Fibroblast of mammary gland (primary cell): ENCODE data around the gene GLIPR2.
"Not testable (repeated sequence)": the region's sequence is repeated elsewhere in the genome, so short reads cannot be mapped to it uniquely, and the experiment has no call there.

Source experiments
- DNase-seq: peaks from one replicate; pipeline ENCODE4 v3.0.0-alpha.2; 2010; ENCODE audit warnings: low read depth
- H3K4me3 ChIP-seq: 2 replicates; pipeline ENCODE4 v1.5.1; 2011; ENCODE audit warnings: low read depth, mild to moderate bottlenecking, low read length, moderate library complexity; ENCODE audit not compliant: control insufficient read depth
- TF ChIP-seq, protein P1 (sequence below): conservative IDR thresholded peaks from 2 replicates; pipeline ENCODE4 v1.5.1; 2011; ENCODE audit warnings: low read depth, low read length, inconsistent platforms; ENCODE audit not compliant: control insufficient read depth, insufficient read depth

Gene GLIPR2

DNA sequence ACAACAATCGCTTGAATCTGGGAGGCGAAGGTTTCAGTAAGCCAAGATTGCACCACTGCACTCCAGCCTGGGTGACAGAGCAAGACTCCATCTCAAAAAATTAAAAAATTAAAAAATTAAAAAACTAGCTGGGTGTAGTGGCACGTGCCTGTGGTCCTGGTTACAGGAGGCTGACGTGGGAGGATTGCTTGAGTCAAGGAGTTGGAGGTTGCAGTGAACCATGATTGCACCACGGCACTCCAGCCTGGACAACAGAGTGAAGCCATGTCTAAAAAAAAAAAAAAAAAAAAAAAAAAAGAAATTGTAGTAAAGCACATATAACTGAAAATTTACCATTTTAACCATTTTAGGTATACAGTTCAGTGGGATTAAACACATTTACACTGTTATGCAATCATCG, 19.6 kb downstream of the GLIPR2 start:
- H3K4me3 ChIP-seq = no peak overlapping the region
- DNase-seq = no peak
- TF ChIP-seq, protein P1, sequence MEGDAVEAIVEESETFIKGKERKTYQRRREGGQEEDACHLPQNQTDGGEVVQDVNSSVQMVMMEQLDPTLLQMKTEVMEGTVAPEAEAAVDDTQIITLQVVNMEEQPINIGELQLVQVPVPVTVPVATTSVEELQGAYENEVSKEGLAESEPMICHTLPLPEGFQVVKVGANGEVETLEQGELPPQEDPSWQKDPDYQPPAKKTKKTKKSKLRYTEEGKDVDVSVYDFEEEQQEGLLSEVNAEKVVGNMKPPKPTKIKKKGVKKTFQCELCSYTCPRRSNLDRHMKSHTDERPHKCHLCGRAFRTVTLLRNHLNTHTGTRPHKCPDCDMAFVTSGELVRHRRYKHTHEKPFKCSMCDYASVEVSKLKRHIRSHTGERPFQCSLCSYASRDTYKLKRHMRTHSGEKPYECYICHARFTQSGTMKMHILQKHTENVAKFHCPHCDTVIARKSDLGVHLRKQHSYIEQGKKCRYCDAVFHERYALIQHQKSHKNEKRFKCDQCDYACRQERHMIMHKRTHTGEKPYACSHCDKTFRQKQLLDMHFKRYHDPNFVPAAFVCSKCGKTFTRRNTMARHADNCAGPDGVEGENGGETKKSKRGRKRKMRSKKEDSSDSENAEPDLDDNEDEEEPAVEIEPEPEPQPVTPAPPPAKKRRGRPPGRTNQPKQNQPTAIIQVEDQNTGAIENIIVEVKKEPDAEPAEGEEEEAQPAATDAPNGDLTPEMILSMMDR = no peak

DNA sequence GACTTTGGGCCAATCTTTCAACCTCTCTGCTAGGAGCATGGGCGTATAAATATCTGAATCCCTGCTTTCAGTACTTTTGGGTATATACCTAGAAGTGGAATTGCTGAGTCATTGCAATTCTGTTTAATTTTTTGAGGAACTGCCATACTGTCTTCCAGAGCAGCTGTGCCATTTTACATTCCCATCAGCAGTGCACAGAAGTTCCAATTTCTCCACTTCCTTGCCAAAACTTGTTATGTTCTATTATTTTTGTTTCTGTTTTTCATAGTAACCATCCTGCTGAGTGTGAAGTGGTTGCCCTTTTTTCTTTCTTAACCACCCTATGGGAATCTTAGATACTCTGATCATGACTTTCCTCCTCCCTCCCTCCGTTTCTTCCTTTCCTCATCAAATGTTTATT, 21.6 kb downstream of the GLIPR2 start:
- peak; percentile 28 for DNase-seq
- H3K4me3 ChIP-seq = no peak overlapping the region
- TF ChIP-seq, protein P1 = no peak

DNA sequence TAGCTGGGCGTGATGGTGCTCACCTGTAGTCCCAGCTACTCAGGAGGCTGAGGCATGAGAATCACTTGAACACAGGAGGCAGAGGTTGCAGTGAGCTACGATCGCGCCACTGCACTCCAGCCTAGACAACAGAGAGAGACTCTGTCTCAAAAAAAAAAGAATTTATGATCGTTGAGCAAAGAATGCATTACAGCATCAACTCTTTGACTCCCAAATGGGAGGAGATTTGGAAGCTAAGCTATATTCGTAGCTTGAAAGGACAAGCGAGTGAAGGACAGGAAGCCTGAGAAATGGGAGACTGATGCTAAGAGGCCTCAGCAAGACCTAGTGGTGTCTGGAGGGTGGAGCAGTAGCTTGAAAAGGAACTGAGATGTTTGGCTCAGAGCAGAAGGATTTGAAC, 22.4 kb downstream of the GLIPR2 start:
- DNase-seq = peak; percentile 41
- TF ChIP-seq, protein P1 = no peak
- H3K4me3 ChIP-seq = no peak overlapping the region

DNA sequence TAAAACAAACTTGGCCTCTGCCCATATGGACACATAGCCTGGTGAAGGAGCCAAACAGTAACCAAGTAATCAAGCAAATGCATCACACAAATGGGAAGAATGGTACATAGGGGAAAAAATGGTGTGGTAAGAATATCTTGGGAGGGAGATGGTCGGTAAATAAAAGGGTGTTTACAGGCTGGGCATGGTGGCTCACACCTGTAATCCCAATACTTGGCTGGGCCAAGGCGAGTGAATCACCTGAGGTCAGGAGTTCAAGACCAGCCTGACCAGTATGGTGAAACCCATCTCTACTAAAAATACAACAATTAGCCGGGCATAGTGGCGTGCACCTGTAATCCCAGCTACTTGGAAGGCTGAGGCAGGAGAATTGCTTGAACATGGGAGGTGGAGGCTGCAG, 23.0 kb downstream of the GLIPR2 start:
- not testable (repeated sequence) for H3K4me3 ChIP-seq, DNase-seq

DNA sequence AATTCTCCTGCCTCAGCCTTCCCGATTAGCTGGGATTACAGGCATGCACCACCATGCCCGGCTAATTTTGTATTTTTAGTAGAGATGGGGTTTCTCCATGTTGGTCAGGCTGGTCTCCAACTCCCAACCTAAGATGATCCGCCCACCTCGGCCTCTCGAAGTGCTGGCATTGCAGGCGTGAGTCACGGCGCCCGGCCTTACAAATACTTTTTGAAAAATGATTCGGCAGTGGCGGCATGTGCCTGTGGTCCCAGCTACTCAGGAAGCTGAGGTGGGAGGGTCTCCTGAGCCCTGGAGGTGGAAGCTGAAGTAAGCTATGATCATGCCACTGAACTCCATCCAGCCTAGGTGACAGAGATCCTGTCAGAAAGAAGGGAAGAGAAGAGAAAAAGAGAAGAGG, 23.6 kb downstream of the GLIPR2 start:
- DNase-seq = peak; percentile 43
- H3K4me3 ChIP-seq = not testable (repeated sequence)

DNA sequence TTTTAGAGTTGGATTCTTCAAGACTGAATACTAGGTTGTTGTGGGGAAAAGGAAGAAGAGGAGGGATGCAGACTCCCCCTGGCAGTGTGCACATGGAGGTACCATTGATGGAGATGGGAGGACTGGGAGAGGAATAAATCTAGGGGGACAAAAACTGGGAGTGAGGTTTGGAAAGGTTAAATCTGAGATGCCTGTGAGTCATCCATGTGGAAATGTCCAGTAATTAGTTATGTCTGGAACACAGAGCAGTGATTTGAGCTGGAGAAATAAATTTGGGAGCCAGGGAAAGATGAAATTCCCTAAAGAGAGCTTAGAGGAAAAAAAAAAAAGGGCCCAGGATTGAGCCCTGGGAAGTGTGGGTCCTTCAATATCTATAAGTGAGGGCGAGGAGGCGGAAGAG, 24.7 kb downstream of the GLIPR2 start:
- DNase-seq = peak; percentile 71
- H3K4me3 ChIP-seq = no peak overlapping the region
- TF ChIP-seq, protein P1 = no peak

DNA sequence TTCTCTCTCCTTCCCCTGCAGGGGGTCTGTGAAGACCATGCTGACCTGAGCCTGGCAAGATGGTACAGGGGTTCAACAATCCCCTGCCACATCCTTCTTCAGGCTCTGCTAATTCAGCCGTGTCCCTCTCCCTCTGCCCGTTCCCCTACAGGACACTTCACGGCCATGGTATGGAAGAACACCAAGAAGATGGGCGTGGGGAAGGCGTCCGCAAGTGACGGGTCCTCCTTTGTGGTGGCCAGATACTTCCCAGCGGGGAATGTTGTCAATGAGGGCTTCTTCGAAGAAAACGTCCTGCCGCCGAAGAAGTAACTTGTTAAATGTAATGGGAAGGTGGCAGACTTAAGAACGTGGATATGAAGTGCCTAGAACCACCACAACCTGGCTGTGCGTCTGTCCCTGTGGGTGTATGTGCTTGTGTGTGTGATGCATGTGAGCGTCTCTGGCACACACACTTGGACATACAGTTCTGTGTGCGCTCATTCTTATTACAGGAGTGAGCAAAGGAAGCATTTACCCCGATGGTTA, 25.7 kb downstream of the GLIPR2 start:
- TF ChIP-seq, protein P1 = no peak
- no peak overlapping the region for H3K4me3 ChIP-seq
- DNase-seq = no peak

DNA sequence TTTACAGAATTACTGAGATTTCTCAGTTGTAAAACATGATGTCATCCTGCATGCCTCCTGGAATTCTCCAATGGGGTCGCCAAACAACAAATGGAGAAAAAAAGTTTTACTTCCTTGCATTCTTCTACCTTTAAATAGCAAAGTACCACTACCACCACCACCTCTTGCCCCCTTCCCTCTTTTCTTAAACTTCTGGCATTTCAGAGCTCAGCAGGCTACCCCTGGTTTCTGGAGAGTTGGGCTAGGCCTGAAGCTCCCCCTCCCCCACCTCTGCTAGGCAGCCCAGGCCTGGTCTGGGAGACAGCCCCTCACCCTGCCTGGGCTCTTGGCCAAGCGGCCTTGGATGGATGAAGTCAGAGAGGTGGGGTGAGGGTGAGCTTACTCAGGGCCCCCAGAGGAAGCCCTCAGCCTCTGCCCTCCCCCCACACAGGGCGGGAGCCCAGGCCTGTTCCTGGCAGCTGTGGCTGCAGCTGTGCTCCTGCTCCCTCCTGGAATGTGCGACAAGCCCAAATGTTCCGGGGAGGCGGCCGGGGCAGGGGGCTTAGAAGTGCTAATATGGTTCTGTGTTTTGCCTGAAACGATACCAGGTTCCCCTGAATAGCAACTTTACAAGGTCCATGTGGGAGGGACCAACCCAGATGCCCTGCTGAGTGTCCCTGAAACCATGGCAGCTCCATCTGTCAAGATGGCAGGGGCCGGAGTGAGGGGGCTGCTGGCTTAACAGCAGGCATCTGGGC, 26.7 kb downstream of the GLIPR2 start:
- DNase-seq = peak; percentile 84
- TF ChIP-seq, protein P1 = no peak
- no peak overlapping the region for H3K4me3 ChIP-seq
